H9 (cell line): ENCODE measurements around the gene MPP7. TPM values are rescaled to one million over a fixed set of nuclear protein-coding genes. Genes with fewer than 3 reads are reported as not detected.

Experiments used
- DNase-seq: peaks from one replicate; pipeline ENCODE4 v3.0.0-alpha.2; 2017
- H2AFZ ChIP-seq: one replicate; pipeline ENCODE4 v1.6.1; 2013; ENCODE audit warnings: mild to moderate bottlenecking, low read length, control low read depth, moderate library complexity
- H2AK5ac ChIP-seq: 2 replicates; pipeline ENCODE4 v1.6.1; 2013; ENCODE audit warnings: low read length, control low read depth, mixed read lengths; ENCODE audit not compliant: insufficient read length
- H2BK120ac ChIP-seq: one replicate; pipeline ENCODE4 v1.6.1; 2013; ENCODE audit warnings: low read depth, mild to moderate bottlenecking, low read length, control low read depth, inconsistent platforms; ENCODE audit not compliant: poor library complexity, severe bottlenecking
- H2BK12ac ChIP-seq: 2 replicates; pipeline ENCODE4 v1.6.1; 2013; ENCODE audit warnings: low read length, control low read depth, mixed read lengths, low read depth; ENCODE audit not compliant: insufficient read length
- H2BK15ac ChIP-seq: 2 replicates; pipeline ENCODE4 v1.6.1; 2013; ENCODE audit warnings: low read depth, low read length, control low read depth
- H2BK20ac ChIP-seq: one replicate; pipeline ENCODE4 v1.6.1; 2013; ENCODE audit warnings: low read depth, mild to moderate bottlenecking, low read length, control low read depth, inconsistent platforms; ENCODE audit not compliant: poor library complexity, severe bottlenecking
- H2BK5ac ChIP-seq: 2 replicates; pipeline ENCODE4 v1.6.1; 2013; ENCODE audit warnings: low read length, control low read depth, mixed read lengths; ENCODE audit not compliant: insufficient read length
- H3K14ac ChIP-seq: 2 replicates; pipeline ENCODE4 v1.6.1; 2013; ENCODE audit warnings: low read length, control low read depth; ENCODE audit not compliant: insufficient read depth
- H3K18ac ChIP-seq: 2 replicates; pipeline ENCODE4 v1.6.1; 2013; ENCODE audit warnings: low read depth, mild to moderate bottlenecking, mixed read lengths, low read length, control low read depth; ENCODE audit not compliant: insufficient read length
- H3K23ac ChIP-seq: 2 replicates; pipeline ENCODE4 v1.6.1; 2013; ENCODE audit warnings: low read length, control low read depth, mixed read lengths, low read depth; ENCODE audit not compliant: insufficient read length
- H3K23me2 ChIP-seq: 2 replicates; pipeline ENCODE4 v1.6.1; 2013; ENCODE audit warnings: low read depth, mild to moderate bottlenecking, mixed read lengths, low read length, control low read depth; ENCODE audit not compliant: insufficient read length, poor library complexity, severe bottlenecking
- H3K27ac ChIP-seq: 2 replicates; pipeline ENCODE4 v1.5.1; 2013; ENCODE audit warnings: low read length, control low read depth, mixed read lengths, low read depth; ENCODE audit not compliant: insufficient read length
- H3K27me3 ChIP-seq: 2 replicates; pipeline ENCODE4 v1.6.1; 2013; ENCODE audit warnings: low read length, control low read depth, inconsistent platforms; ENCODE audit not compliant: insufficient read depth
- H3K4ac ChIP-seq: 2 replicates; pipeline ENCODE4 v1.6.1; 2013; ENCODE audit warnings: low read depth, mild to moderate bottlenecking, control low read depth, inconsistent platforms, low read length, moderate library complexity
- H3K4me1 ChIP-seq: 2 replicates; pipeline ENCODE4 v1.6.1; 2013; ENCODE audit warnings: low read length, control low read depth, inconsistent platforms; ENCODE audit not compliant: insufficient read depth
- H3K4me2 ChIP-seq: 2 replicates; pipeline ENCODE4 v1.6.1; 2013; ENCODE audit warnings: low read length, control low read depth, mixed read lengths; ENCODE audit not compliant: insufficient read length, insufficient read depth
- H3K56ac ChIP-seq: 2 replicates; pipeline ENCODE4 v1.6.1; 2013; ENCODE audit warnings: low read depth, mild to moderate bottlenecking, mixed read lengths, low read length, control low read depth; ENCODE audit not compliant: insufficient read length
- H3K79me1 ChIP-seq: 2 replicates; pipeline ENCODE4 v1.6.1; 2013; ENCODE audit warnings: low read depth, mild to moderate bottlenecking, moderate library complexity, low read length, control low read depth, inconsistent platforms; ENCODE audit not compliant: insufficient read depth, poor library complexity, severe bottlenecking
- H3K79me2 ChIP-seq: 2 replicates; pipeline ENCODE4 v1.6.1; 2013; ENCODE audit warnings: low read length, control low read depth, inconsistent platforms; ENCODE audit not compliant: insufficient read depth
- H3K9ac ChIP-seq: 2 replicates; pipeline ENCODE4 v1.6.1; 2013; ENCODE audit warnings: low read length, control low read depth, mixed read lengths; ENCODE audit not compliant: insufficient read length; ENCODE audit errors: extremely low read depth
- H3K9me3 ChIP-seq: one replicate; pipeline ENCODE4 v1.6.1; 2013; ENCODE audit warnings: low read depth, low read length, inconsistent platforms; ENCODE audit not compliant: control insufficient read depth
- H3T11ph ChIP-seq: one replicate; pipeline ENCODE4 v1.6.1; 2013; ENCODE audit warnings: mild to moderate bottlenecking, low read length, control low read depth, inconsistent platforms
- H4K20me1 ChIP-seq: one replicate; pipeline ENCODE4 v1.6.1; 2013; ENCODE audit not compliant: control insufficient read depth, insufficient read length, insufficient read depth
- H4K5ac ChIP-seq: 2 replicates; pipeline ENCODE4 v1.6.1; 2013; ENCODE audit warnings: low read depth, mild to moderate bottlenecking, mixed read lengths, low read length, control low read depth; ENCODE audit not compliant: insufficient read length
- H4K8ac ChIP-seq: replicated peaks from 2 replicates; pipeline ENCODE4 v1.6.1; 2013; ENCODE audit warnings: low read length, control low read depth, mixed read lengths, low read depth; ENCODE audit not compliant: insufficient read length
- H4K91ac ChIP-seq: 2 replicates; pipeline ENCODE4 v1.6.1; 2013; ENCODE audit warnings: low read depth, mild to moderate bottlenecking, moderate library complexity, mixed read lengths, low read length, control low read depth; ENCODE audit not compliant: insufficient read length
- H3K27ac Mint-ChIP-seq, 3 experiments: 2 replicates in 2 of 3; 3 replicates in 1 of 3; pipeline ENCODE4 v1.8.0; 2020 to 2021; ENCODE audit warnings: mixed read lengths in 3 of 3, mild to moderate bottlenecking in 1 of 3, moderate library complexity in 1 of 3
- H3K27me3 Mint-ChIP-seq: 2 replicates; pipeline ENCODE4 v1.8.0; 2021; ENCODE audit warnings: low read depth, mild to moderate bottlenecking, moderate library complexity, mixed read lengths
- H3K36me3 Mint-ChIP-seq, 3 experiments: 2 replicates in 2 of 3; 3 replicates in 1 of 3; pipeline ENCODE4 v1.8.0; 2020 to 2021; ENCODE audit warnings: low read depth in 3 of 3, mixed read lengths in 3 of 3; ENCODE audit not compliant: insufficient read depth in 1 of 3
- H3K4me1 Mint-ChIP-seq, 2 experiments: 2 replicates each; pipeline ENCODE4 v1.8.0; 2020; ENCODE audit warnings: mixed read lengths in 2 of 2
- H3K4me3 Mint-ChIP-seq, 2 experiments: 2 replicates in 1 of 2; 3 replicates in 1 of 2; pipeline ENCODE4 v1.8.0; 2020 to 2021; ENCODE audit warnings: mild to moderate bottlenecking in 2 of 2, mixed read lengths in 2 of 2, moderate library complexity in 1 of 2
- H3K9me3 Mint-ChIP-seq, 2 experiments: 2 replicates in 1 of 2; 3 replicates in 1 of 2; pipeline ENCODE4 v1.8.0; 2020; ENCODE audit warnings: mild to moderate bottlenecking in 2 of 2, mixed read lengths in 2 of 2, moderate library complexity in 1 of 2
- WGBS: extraction: QIAGEN DNeasy Blood & Tissue Kit; methylation state at CpG from one replicate; pipeline ENCODE4 v1.1.7; 2013; ENCODE audit warnings: missing lambda C conversion rate, low lambda C conversion rate, mixed read lengths; ENCODE audit not compliant: insufficient read length; ENCODE audit errors: extremely low coverage; 5-methylcytosine and 5-hydroxymethylcytosine counted together
- total RNA-seq: library from RNA; stranded (reverse); gene quantifications from 2 replicates; pipeline ENCODE4 v1.2.1, GENCODE V29; 2021
- TF ChIP-seq, protein P1 (sequence below): fragments of 200-600 bp; sonication (generic); conservative IDR thresholded peaks from 3 replicates; pipeline ENCODE4 v1.8.0; 2021; ENCODE audit warnings: antibody characterized with exemption, mild to moderate bottlenecking

MPP7 gene
- total RNA-seq, 1 experiment from 2014 or later = 6.9 TPM

DNA sequence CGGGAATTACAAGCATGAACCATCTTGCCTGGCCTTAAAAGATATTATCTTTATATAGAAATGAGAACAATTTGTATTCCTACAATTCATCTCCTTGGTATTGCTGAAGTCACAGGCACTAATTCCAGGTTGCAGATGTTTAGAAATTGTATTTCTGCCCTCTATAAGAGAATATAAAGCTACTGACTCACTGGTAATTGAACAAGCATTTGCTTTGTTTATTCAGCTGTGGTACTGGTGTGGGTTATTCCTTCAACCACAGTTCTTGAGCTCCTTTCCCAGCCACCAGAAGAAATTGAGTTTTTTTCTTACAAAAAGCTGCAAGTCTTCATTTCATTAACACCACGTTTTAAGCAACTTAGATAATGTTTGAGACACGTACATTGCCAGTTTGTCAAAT is 29.0 kb upstream of the MPP7 start:
- H2BK12ac ChIP-seq = no peak overlapping the region
- H3K27ac ChIP-seq = no peak overlapping the region
- no peaks in the 10 kb centered on the region for H3K27me3 ChIP-seq
- no peaks in the 10 kb centered on the region for H3K79me2 ChIP-seq
- TF ChIP-seq, protein P1, sequence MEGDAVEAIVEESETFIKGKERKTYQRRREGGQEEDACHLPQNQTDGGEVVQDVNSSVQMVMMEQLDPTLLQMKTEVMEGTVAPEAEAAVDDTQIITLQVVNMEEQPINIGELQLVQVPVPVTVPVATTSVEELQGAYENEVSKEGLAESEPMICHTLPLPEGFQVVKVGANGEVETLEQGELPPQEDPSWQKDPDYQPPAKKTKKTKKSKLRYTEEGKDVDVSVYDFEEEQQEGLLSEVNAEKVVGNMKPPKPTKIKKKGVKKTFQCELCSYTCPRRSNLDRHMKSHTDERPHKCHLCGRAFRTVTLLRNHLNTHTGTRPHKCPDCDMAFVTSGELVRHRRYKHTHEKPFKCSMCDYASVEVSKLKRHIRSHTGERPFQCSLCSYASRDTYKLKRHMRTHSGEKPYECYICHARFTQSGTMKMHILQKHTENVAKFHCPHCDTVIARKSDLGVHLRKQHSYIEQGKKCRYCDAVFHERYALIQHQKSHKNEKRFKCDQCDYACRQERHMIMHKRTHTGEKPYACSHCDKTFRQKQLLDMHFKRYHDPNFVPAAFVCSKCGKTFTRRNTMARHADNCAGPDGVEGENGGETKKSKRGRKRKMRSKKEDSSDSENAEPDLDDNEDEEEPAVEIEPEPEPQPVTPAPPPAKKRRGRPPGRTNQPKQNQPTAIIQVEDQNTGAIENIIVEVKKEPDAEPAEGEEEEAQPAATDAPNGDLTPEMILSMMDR = no peak
- no peak overlapping the region for H3K23ac ChIP-seq
- no peak for DNase-seq
- no peaks in the 10 kb centered on the region for H3K9me3 ChIP-seq
- H2BK15ac ChIP-seq = no peak overlapping the region
- Mint-ChIP-seq H3K27ac (no peak overlapping the region), H3K36me3 (no peaks in the 10 kb centered on the region), H3K4me3 (no peak overlapping the region), H3K27me3 (no peaks in the 10 kb centered on the region), H3K9me3 (no peaks in the 10 kb centered on the region), H3K4me1 (peaks cover 8 to 10% of the 10 kb centered on the region in 2 experiments)
- no peak overlapping the region for H3T11ph ChIP-seq
- H3K79me1 ChIP-seq = no peaks in the 10 kb centered on the region
- no peak overlapping the region for H2BK5ac ChIP-seq
- no peak overlapping the region for H2AFZ ChIP-seq
- H4K20me1 ChIP-seq = no peaks in the 10 kb centered on the region
- no peak overlapping the region for H3K56ac ChIP-seq
- no peak overlapping the region for H2AK5ac ChIP-seq
- no peak overlapping the region for H3K18ac ChIP-seq
- H2BK120ac ChIP-seq = no peak overlapping the region
- H3K4ac ChIP-seq = no peak overlapping the region
- no CpG with 5 or more reads among the region's 3 CpGs for WGBS
- peaks cover under 1% of the 10 kb centered on the region; the same call in 1 of the 2 replicates for H3K4me1 ChIP-seq
- H3K9ac ChIP-seq = no peak overlapping the region
- H3K4me2 ChIP-seq = no peak overlapping the region
- no peak overlapping the region for H4K8ac ChIP-seq
- H3K23me2 ChIP-seq = no peaks in the 10 kb centered on the region
- H3K14ac ChIP-seq = no peak overlapping the region
- H2BK20ac ChIP-seq = no peak overlapping the region
- H4K91ac ChIP-seq = no peak overlapping the region
- no peak overlapping the region for H4K5ac ChIP-seq
